GM21717 (cell line): ENCODE measurements around the gene SMS.

Experiments
- ATAC-seq: cut with Tn5 transposase; IDR thresholded peaks from one replicate; pipeline ENCODE4 v1.9.1; 2021; ENCODE audit warnings: mild to moderate bottlenecking, moderate library complexity; ENCODE audit not compliant: unreplicated experiment

Gene SMS

DNA sequence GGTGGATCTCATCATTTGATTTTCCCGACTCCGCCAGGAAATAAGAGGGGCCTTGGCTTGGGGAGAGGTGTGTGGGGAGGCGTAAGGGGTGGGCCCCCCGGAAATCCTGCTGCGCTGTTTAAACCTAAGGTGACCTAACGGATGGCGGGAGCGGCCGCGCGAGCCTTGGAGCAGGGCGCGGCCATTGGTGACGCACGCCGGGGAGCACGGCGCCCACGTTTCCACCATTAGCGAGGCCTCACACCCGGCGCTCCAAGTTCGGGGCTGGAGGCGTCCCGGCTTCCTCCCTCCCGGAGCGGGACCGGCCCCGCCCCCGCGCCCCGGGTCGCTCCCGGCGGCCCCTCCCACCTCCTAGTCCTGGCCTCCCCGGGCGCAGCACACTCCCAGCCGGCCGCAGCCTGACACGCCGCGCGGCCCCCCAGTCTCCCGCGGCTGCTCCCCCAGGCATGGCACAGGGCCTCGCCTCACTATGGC is at the start of gene SMS:
TSS of gene SMS (plus strand) at position 354 of the 474 bp plus-strand sequence. CDS start at position 470, 116 bp downstream.
- ATAC-seq, result peak; percentile 76

DNA sequence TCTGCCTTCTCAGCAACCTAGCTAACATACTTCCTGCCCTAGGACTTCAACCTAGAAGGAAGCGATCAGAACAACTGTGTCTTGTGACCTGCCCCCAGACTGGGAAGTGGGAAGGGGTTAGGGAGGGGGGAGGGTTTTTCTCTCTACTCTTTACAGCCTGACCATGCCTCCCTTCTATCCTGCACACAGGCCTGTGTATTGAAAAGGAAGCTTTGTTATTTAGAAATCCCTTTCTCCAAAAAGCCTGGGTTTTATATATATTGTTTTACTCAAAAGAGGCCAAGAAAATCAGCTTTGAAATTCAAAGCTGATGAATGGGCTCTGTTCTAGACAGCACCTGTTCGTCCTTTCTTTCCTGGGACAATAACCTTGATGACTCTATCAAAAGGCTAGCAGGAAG is 35.2 kb upstream of the SMS start:
- ATAC-seq, result no peak

- ATAC-seq, result no peak
Measured at GRCh38 chrX:21905953-21906352, 34.6 kb upstream of the SMS start.

- ATAC-seq, result no peak
Measured at GRCh38 chrX:21907260-21907659, 33.2 kb upstream of the SMS start.

DNA sequence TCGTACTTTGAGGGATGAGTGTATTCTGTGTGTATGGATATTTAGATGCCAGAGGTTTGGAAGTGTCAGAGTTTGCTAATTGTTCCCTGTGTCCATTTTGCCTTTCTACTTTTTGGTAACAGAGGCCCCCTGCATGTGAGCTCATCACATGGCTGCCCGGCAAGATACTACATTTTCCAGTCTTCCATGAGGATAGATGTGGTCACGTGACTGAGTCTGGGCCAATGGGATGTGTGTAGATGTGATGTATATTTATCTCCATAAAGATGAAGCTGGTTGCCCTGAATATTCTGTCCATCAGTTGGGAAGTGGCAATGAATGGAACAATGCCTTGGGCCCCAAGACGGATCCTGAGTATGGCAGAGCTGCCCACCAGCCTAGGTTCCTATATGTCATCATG is 29.0 kb upstream of the SMS start:
- ATAC-seq, result no peak

GRCh38 chrX:21912220-21912619 is 28.3 kb upstream of the SMS start:
- ATAC-seq, result no peak

GRCh38 chrX:21912989-21913388 is 27.5 kb upstream of the SMS start:
- no peak for ATAC-seq

DNA sequence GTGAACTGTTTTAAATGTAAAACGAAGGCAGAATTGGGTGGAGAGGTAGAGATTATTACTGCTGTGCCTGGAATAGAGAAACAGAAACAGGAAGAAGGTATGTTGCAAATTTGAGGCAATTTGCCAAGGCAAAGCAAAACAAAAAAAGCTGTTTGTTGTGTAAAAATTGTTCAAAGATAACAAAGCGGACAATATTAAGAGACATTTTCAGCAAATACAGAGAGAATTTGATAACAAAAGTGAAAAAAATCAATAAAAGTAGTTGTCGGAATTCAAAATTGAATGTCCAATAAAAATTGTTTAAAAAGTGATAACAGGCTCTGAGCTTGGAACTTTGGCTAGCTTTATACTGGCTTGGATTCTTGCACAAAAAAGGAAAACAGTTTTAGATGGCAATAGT is 14.4 kb upstream of the SMS start:
- ATAC-seq, result no peak

- no peak for ATAC-seq
Measured at GRCh38 chrX:21926527-21927278, 13.8 kb upstream of the SMS start.

DNA sequence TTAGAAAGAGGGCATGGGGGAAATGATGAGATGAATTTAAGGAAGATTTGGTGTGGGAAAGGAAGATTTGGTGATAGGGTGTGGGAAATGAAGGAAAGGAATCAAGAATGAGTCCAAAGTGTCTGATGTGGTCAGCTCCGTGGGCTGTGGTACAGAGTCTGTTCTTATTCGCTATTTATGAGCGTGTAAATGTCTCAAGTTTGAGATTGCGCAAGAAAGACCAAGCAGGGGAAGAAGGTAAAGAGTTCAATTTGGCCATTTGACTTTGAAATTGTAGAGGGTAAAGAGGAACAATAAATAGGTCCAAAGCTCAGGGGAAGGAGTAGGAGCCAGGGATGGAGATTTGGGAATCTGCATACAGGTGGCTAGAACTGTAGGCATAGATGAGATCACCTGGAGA is 11.3 kb upstream of the SMS start:
- ATAC-seq, result no peak

- ATAC-seq, result no peak
Measured at GRCh38 chrX:21930986-21931385, 9.5 kb upstream of the SMS start.

- no peak for ATAC-seq
Measured at GRCh38 chrX:21932292-21933002, 8.1 kb upstream of the SMS start.

- ATAC-seq, result no peak
Measured at GRCh38 chrX:21933077-21933476, 7.4 kb upstream of the SMS start.

- ATAC-seq, result no peak
Measured at GRCh38 chrX:21934414-21934813, 6.1 kb upstream of the SMS start.

GRCh38 chrX:21939906-21940305 is 603 bp upstream of the SMS start:
- no peak for ATAC-seq

DNA sequence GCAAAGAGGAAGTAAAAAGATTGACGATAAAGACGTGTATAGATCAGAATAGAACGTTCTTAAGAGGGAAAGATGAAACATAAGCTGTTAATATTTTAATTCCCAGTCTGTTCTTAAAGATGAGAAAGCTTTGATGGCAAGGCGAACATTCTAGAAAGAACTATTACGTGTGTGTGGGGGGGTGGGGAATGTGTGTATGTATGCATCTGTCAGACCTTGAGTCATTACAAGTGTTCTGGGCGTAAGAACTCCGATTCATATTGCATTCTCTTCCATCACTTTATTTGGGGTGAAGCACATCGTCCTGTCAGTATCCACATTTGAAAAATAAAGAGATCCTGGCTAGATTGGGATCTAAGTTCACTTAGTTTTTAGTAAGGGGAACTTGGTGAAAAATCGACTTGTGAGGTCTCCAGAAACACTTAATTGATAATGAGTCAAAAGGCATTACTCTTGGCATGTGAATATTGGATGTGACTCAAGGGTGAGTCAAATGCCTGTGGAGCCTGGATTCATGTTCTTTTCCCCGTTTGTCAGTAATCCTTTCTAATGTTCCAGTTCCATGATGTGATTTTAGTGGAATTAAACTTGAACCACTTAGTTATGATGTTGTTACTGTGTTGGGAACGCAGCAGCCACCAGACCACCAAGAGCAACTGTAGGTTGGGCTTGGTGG is 3.1 kb downstream of the SMS start:
- ATAC-seq, result no peak

GRCh38 chrX:21944136-21944615 is 3.7 kb downstream of the SMS start:
- no peak for ATAC-seq

- no peak for ATAC-seq
Measured at GRCh38 chrX:21946925-21947641, 6.6 kb downstream of the SMS start.

DNA sequence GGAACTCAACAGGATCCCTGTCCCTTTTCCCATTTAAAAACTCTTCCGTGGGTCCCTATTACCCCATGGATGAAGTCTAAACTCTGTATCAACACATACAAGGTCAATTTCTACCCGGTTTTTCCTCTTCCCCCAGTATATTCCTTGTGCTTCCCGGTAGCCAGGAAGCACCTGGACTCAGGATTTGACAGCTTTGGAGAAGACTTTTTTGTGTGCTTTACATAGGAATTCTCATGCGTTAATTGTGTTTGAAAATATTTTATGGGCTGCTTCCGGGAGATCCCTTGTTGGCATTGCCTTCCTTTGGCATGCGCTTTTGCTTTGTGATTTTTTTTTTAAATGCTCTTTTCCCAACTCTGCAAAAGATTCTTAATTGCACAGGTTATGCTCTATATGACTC is 7.2 kb downstream of the SMS start:
- no peak for ATAC-seq

DNA sequence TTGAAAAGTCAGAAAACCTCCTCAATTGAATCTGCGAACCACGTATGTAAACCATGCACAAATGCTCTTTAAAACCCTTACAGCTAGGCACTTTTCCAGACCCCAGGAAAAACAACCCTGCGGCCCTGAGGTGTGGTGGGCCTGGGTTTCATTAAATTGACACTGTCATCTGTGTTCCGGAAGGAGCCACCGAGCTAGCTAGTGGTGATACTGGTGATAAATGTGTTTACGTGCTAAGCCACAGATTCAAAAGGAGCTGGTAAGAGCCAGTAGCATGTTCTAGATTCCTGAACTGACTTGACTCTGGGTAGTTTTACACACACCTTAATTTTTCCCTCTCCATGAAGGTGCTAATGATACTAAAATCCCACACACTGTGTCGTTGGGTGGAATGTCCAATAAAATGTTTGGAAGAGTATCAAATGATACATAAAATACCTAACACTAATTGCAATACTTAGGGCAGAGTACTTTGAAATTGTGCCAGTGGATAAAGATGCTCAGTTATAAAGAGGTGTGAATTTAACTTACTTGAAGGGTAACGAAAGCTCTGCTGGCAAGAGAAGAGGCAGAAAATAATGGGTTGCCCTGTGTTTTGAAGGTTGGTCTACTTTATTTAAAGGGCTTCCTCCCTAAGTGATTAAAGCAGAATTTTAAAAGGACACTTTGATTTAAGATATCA is 8.5 kb downstream of the SMS start:
- ATAC-seq, result no peak
